Right ventricle myocardium superior (tissue), 1 donor: ENCODE results near the gene OBP2B. TPM values are rescaled to one million over a fixed set of nuclear protein-coding genes. Genes with fewer than 3 reads are reported as not detected.
A peak's percentile ranks its signal among the peaks of the same experiment; 100 is the strongest.

ENCODE experiments used
- ATAC-seq: fragments of 200-7000 bp; cut with Tn5 transposase; one replicate; pipeline ENCODE4 v1.9.1; 2020; ENCODE audit warnings: mild to moderate bottlenecking; ENCODE audit not compliant: poor library complexity
- DNase-seq: peaks from one replicate; pipeline ENCODE4 v3.0.0-alpha.2; 2020
- intact Hi-C: fragments of 100-400 bp; cut with DNase I; formaldehyde crosslinking; loops from one replicate; pipeline ENCODE4 v1.11.2; 2022
- total RNA-seq: library from RNA; stranded (reverse); fragmentation: NEBNext Ultra II Directional; extraction: Animal tissue kit (Norgen Biotek cat#: 25700); gene quantifications from one replicate; pipeline ENCODE4 v1.2.1, GENCODE V29; 2021
- donor health status: DM: no; HTN: yes; CAD: no; lungs with severe emphysema.

The OBP2B gene
- total RNA-seq, 1 donor from 2014 or later = not detected

DNA sequence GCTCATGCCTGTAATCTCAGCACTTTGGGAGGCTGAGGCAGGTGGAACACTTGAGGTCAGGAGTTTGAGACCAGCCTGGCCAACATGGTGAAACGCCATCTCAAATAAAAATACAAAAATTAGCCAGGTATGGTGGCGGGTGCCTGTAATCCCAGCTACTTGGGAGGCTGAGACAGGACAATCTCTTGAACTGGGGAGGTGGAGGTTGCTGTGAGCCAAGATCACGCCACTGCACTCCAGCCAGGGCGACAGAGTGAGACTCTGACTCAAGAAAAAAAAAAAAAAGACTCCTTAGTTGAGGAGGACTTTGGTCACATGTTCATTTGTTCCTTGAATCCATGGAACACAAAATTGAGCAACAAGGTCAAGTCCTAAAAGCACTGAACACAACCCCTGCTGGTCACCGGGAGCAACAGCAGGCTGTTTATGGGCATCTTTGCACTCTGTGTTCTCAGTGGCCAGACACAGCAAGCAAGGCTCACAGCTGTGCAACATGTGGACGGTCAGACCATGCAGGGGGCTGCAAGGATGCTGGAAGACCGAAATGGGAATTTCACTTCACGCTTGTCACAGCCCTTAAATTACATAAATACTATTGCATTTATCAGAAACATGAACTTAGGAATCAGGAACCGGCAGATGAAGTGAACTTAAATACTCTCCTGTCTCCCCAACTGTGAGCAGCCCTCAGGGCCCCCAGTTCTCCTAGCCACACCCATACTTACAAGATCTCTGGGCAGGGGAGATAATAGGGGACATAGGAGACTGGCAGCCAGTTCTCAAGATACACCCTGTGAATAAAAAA is 48.1 kb downstream of the OBP2B start:
- DNase-seq = peak; percentile 82

DNA sequence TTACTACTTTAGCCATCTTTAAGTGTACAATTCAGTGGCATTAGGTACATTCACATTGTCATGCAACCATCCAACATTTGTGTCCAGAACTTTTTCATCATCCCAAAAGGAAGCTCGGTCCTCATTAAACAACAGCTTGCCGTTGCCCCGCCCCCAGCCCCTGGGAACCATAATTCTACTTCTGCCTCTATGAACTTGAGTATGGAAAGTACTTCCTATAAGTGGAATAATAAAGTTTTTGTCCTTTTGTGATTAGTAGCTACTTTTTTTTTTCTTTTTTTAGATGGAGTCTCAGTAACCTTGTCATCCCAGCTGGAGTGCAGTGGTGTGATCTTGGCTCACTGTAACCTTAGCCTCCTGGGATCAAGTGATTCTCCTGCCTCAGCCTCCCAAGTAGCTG is 50.4 kb downstream of the OBP2B start:
- intact Hi-C loops = no loop called here
- peak; percentile 24 for DNase-seq
- ATAC-seq = no peak

More for the DNA sequence above, 48.1 kb downstream of the OBP2B start:
- peak; percentile 74 for ATAC-seq
- intact Hi-C loops = no loop called here

Other genes with a start within 250 kb of the OBP2B start
- gene GFI1B, start 230.6 kb downstream of the OBP2B start, total RNA-seq = not detected
- gene GTF3C5, start 178.3 kb downstream of the OBP2B start, total RNA-seq = 49.0 TPM
- 7.3 TPM for gene CEL, start 147.3 kb downstream of the OBP2B start, total RNA-seq
- 33.1 TPM for gene RALGDS, start 88.0 kb downstream of the OBP2B start, total RNA-seq
- gene GBGT1, start 45.3 kb downstream of the OBP2B start, total RNA-seq = 6.4 TPM
- gene ABO, start 66.0 kb upstream of the OBP2B start, total RNA-seq = 2.4 TPM
- gene SURF6, start 126.9 kb upstream of the OBP2B start, total RNA-seq = 11.1 TPM
- gene MED22, start 138.9 kb upstream of the OBP2B start, total RNA-seq = 19.2 TPM
- gene RPL7A, start 139.0 kb upstream of the OBP2B start, total RNA-seq = 834 TPM
- 55.4 TPM for gene SURF1, start 147.2 kb upstream of the OBP2B start, total RNA-seq
- gene SURF2, start 147.3 kb upstream of the OBP2B start, total RNA-seq = 14.0 TPM
- 58.3 TPM for gene SURF4, start 166.8 kb upstream of the OBP2B start, total RNA-seq
- 0.27 TPM for gene STKLD1, start 167.1 kb upstream of the OBP2B start, total RNA-seq
- 18.0 TPM for gene REXO4, start 208.8 kb upstream of the OBP2B start, total RNA-seq
- gene ADAMTS13, start 213.1 kb upstream of the OBP2B start, total RNA-seq = 2.8 TPM